SK-N-SH treated with all-trans-retinoic acid at 6 μM for 48 hours (cell line): ENCODE data around the gene IFNK.

Source experiments
- ATAC-seq: fragments of 200-7000 bp; cut with Tn5 transposase; 3 replicates; pipeline ENCODE4 v1.9.1; 2020; ENCODE audit warnings: mild to moderate bottlenecking, moderate library complexity
- ARNTL ChIP-seq: fragments of 450-650 bp; formaldehyde crosslinking; IDR thresholded peaks from 2 replicates; pipeline ENCODE4 v1.5.0; 2020; ENCODE audit warnings: low read depth, mild to moderate bottlenecking, moderate library complexity, borderline replicate concordance
- BACH2 ChIP-seq: fragments of 250-450 bp; sonication (Bioruptor Pico); IDR thresholded peaks from 2 replicates; pipeline ENCODE4 v1.9.0; 2021; ENCODE audit warnings: mild to moderate bottlenecking, borderline replicate concordance
- CSDC2 ChIP-seq: fragments of 250-450 bp; sonication (Bioruptor Pico); IDR thresholded peaks from 2 replicates; pipeline ENCODE4 v1.5.0; 2020; ENCODE audit warnings: mild to moderate bottlenecking, moderate library complexity
- CSRNP3 ChIP-seq: fragments of 250-450 bp; sonication (Bioruptor Pico); IDR thresholded peaks from 2 replicates; pipeline ENCODE4 v1.5.1; 2021; ENCODE audit warnings: mild to moderate bottlenecking, moderate library complexity
- ESRRG ChIP-seq: fragments of 250-450 bp; sonication (Bioruptor Pico); IDR thresholded peaks from 2 replicates; pipeline ENCODE4 v1.6.1; 2021; ENCODE audit warnings: mild to moderate bottlenecking
- GLIS3 ChIP-seq: fragments of 250-450 bp; sonication (Bioruptor Pico); IDR thresholded peaks from 2 replicates; pipeline ENCODE4 v1.5.0; 2020; ENCODE audit warnings: mild to moderate bottlenecking, moderate library complexity
- ISL1 ChIP-seq: fragments of 250-450 bp; sonication (Bioruptor Pico); IDR thresholded peaks from 2 replicates; pipeline ENCODE4 v2.1.2; 2022; ENCODE audit warnings: mild to moderate bottlenecking, moderate library complexity
- OSR1 ChIP-seq: fragments of 250-450 bp; sonication (Bioruptor Pico); IDR thresholded peaks from 2 replicates; pipeline ENCODE4 v1.8.0; 2022; ENCODE audit warnings: moderate library complexity, mild to moderate bottlenecking, inconsistent platforms
- PPARA ChIP-seq: fragments of 250-450 bp; sonication (Bioruptor Pico); IDR thresholded peaks from 2 replicates; pipeline ENCODE4 v1.5.0; 2020; ENCODE audit warnings: mild to moderate bottlenecking, borderline replicate concordance
- RARB ChIP-seq: fragments of 250-450 bp; sonication (Bioruptor Pico); IDR thresholded peaks from 2 replicates; pipeline ENCODE4 v1.8.0; 2021; ENCODE audit warnings: mild to moderate bottlenecking, moderate library complexity
- SNAI2 ChIP-seq: fragments of 250-450 bp; sonication (Bioruptor Pico); IDR thresholded peaks from 2 replicates; pipeline ENCODE4 v1.5.0; 2020; ENCODE audit warnings: mild to moderate bottlenecking, moderate library complexity
- TCF4 ChIP-seq: fragments of 250-450 bp; sonication (Bioruptor Pico); IDR thresholded peaks from 2 replicates; pipeline ENCODE4 v1.8.0; 2021; ENCODE audit warnings: mild to moderate bottlenecking, moderate library complexity, borderline replicate concordance
- TOX ChIP-seq: fragments of 250-450 bp; sonication (Bioruptor Pico); IDR thresholded peaks from 2 replicates; pipeline ENCODE4 v1.8.0; 2021; ENCODE audit warnings: mild to moderate bottlenecking, moderate library complexity, borderline replicate concordance
- ZC3H10 ChIP-seq: fragments of 250-450 bp; sonication (Bioruptor Pico); IDR thresholded peaks from 2 replicates; pipeline ENCODE4 v1.5.1; 2021; ENCODE audit warnings: mild to moderate bottlenecking, moderate library complexity
- ZFP30 ChIP-seq: fragments of 450-650 bp; formaldehyde crosslinking; IDR thresholded peaks from 2 replicates; pipeline ENCODE4 v1.5.0; 2022; ENCODE audit warnings: mild to moderate bottlenecking, moderate library complexity
- ZNF565 ChIP-seq: fragments of 450-650 bp; formaldehyde crosslinking; conservative IDR thresholded peaks from 2 replicates; pipeline ENCODE4 v1.5.0; 2020; ENCODE audit warnings: low read depth, mild to moderate bottlenecking, moderate library complexity
- ZNF70 ChIP-seq: fragments of 450-650 bp; formaldehyde crosslinking; IDR thresholded peaks from 2 replicates; pipeline ENCODE4 v1.5.0; 2020; ENCODE audit warnings: mild to moderate bottlenecking, moderate library complexity
- TF ChIP-seq, protein P1 (sequence below): fragments of 250-450 bp; sonication (Bioruptor Pico); IDR thresholded peaks from 2 replicates; pipeline ENCODE4 v1.5.0; 2020; ENCODE audit warnings: mild to moderate bottlenecking, moderate library complexity
- TF ChIP-seq, protein P2 (sequence below): fragments of 250-450 bp; sonication (Bioruptor Pico); IDR thresholded peaks from 2 replicates; pipeline ENCODE4 v1.8.0; 2021; ENCODE audit warnings: low read depth, mild to moderate bottlenecking, moderate library complexity, borderline replicate concordance
- TF ChIP-seq, protein P3 (sequence below): fragments of 250-450 bp; sonication (Bioruptor Pico); IDR thresholded peaks from 2 replicates; pipeline ENCODE4 v1.5.1; 2020; ENCODE audit warnings: low read depth, mild to moderate bottlenecking, moderate library complexity
- TF ChIP-seq, protein P4 (sequence below): fragments of 250-450 bp; sonication (Bioruptor Pico); IDR thresholded peaks from 2 replicates; pipeline ENCODE4 v1.8.0; 2020; ENCODE audit warnings: mild to moderate bottlenecking, moderate library complexity, borderline replicate concordance

Gene IFNK

DNA sequence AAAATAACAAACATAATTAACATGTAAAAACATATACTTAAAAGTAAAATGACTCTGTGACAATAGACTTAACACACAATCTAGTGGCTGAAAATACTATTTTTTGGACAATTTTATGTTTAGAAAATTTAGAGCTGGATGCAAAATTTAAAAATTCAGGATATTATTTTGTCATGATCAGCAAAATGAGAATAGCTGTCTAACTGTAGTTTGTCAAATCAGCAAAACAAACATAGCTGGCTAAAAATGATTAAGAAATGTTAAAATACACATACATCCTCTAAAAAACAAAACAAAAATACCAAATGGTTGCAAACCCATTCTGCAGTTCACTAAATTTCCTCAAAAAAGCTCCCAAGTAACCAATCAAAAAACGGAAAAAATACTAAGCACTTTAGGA lies 30.6 kb downstream of the IFNK start:
- no peak for TF ChIP-seq CSRNP3 (CRISPR knock-in tag)
- no peak for TF ChIP-seq SNAI2 (CRISPR knock-in tag)
- TF ChIP-seq RARB: no peak
- TF ChIP-seq ZNF565 (CRISPR knock-in tag): no peak
- no peak for TF ChIP-seq ZNF70 (CRISPR knock-in tag)
- TF ChIP-seq ARNTL (CRISPR knock-in tag): no peak
- TF ChIP-seq, protein P1, sequence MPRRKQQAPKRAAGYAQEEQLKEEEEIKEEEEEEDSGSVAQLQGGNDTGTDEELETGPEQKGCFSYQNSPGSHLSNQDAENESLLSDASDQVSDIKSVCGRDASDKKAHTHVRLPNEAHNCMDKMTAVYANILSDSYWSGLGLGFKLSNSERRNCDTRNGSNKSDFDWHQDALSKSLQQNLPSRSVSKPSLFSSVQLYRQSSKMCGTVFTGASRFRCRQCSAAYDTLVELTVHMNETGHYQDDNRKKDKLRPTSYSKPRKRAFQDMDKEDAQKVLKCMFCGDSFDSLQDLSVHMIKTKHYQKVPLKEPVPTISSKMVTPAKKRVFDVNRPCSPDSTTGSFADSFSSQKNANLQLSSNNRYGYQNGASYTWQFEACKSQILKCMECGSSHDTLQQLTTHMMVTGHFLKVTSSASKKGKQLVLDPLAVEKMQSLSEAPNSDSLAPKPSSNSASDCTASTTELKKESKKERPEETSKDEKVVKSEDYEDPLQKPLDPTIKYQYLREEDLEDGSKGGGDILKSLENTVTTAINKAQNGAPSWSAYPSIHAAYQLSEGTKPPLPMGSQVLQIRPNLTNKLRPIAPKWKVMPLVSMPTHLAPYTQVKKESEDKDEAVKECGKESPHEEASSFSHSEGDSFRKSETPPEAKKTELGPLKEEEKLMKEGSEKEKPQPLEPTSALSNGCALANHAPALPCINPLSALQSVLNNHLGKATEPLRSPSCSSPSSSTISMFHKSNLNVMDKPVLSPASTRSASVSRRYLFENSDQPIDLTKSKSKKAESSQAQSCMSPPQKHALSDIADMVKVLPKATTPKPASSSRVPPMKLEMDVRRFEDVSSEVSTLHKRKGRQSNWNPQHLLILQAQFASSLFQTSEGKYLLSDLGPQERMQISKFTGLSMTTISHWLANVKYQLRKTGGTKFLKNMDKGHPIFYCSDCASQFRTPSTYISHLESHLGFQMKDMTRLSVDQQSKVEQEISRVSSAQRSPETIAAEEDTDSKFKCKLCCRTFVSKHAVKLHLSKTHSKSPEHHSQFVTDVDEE (CRISPR knock-in tag): no peak
- TF ChIP-seq, protein P2, sequence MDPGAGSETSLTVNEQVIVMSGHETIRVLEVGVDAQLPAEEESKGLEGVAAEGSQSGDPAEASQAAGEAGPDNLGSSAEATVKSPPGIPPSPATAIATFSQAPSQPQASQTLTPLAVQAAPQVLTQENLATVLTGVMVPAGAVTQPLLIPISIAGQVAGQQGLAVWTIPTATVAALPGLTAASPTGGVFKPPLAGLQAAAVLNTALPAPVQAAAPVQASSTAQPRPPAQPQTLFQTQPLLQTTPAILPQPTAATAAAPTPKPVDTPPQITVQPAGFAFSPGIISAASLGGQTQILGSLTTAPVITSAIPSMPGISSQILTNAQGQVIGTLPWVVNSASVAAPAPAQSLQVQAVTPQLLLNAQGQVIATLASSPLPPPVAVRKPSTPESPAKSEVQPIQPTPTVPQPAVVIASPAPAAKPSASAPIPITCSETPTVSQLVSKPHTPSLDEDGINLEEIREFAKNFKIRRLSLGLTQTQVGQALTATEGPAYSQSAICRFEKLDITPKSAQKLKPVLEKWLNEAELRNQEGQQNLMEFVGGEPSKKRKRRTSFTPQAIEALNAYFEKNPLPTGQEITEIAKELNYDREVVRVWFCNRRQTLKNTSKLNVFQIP (CRISPR knock-in tag): no peak
- no peak for TF ChIP-seq ZFP30
- TF ChIP-seq PPARA (CRISPR knock-in tag): no peak
- no peak for TF ChIP-seq CSDC2 (CRISPR knock-in tag)
- no peak for TF ChIP-seq GLIS3 (CRISPR knock-in tag)
- TF ChIP-seq OSR1: no peak
- TF ChIP-seq, protein P3, sequence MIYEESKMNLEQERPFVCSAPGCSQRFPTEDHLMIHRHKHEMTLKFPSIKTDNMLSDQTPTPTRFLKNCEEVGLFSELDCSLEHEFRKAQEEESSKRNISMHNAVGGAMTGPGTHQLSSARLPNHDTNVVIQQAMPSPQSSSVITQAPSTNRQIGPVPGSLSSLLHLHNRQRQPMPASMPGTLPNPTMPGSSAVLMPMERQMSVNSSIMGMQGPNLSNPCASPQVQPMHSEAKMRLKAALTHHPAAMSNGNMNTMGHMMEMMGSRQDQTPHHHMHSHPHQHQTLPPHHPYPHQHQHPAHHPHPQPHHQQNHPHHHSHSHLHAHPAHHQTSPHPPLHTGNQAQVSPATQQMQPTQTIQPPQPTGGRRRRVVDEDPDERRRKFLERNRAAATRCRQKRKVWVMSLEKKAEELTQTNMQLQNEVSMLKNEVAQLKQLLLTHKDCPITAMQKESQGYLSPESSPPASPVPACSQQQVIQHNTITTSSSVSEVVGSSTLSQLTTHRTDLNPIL (CRISPR knock-in tag): no peak
- no peak for TF ChIP-seq ESRRG (CRISPR knock-in tag)
- TF ChIP-seq, all 23 proteins: peak for 0
- ATAC-seq: no peak

DNA sequence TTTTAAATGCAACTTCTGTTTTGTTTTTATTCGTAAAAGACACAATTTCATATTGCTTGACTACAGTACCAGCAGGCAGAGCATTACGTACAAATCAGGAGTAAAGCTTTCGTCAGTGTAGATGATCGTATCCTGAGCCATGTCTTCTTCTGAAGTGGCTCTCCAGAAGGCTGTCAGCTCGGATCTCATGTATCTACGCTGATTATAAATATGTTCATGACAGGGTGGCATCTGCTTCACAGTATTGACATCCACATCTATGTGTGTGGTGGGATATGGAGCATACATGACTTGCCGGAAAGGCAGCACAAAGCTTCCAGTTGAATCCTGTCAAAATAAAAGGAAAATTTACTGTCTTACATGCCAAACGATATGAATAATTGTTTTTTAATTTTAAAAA lies 32.4 kb downstream of the IFNK start:
- no peak for ATAC-seq

More for the DNA sequence above, 32.4 kb downstream of the IFNK start:
- TF ChIP-seq, protein P1 (CRISPR knock-in tag): no peak
- TF ChIP-seq ESRRG (CRISPR knock-in tag) (no peak), ZNF70 (CRISPR knock-in tag) (no peak), GLIS3 (CRISPR knock-in tag) (no peak), ARNTL (CRISPR knock-in tag) (no peak), ISL1 (CRISPR knock-in tag) (no peak), CSDC2 (CRISPR knock-in tag) (no peak), PPARA (CRISPR knock-in tag) (no peak), BACH2 (CRISPR knock-in tag) (no peak), ZC3H10 (CRISPR knock-in tag) (no peak), TCF4 (no peak), ZFP30 (no peak), CSRNP3 (CRISPR knock-in tag) (no peak), RARB (no peak), TOX (CRISPR knock-in tag) (no peak), ZNF565 (CRISPR knock-in tag) (no peak)
- TF ChIP-seq, protein P4, sequence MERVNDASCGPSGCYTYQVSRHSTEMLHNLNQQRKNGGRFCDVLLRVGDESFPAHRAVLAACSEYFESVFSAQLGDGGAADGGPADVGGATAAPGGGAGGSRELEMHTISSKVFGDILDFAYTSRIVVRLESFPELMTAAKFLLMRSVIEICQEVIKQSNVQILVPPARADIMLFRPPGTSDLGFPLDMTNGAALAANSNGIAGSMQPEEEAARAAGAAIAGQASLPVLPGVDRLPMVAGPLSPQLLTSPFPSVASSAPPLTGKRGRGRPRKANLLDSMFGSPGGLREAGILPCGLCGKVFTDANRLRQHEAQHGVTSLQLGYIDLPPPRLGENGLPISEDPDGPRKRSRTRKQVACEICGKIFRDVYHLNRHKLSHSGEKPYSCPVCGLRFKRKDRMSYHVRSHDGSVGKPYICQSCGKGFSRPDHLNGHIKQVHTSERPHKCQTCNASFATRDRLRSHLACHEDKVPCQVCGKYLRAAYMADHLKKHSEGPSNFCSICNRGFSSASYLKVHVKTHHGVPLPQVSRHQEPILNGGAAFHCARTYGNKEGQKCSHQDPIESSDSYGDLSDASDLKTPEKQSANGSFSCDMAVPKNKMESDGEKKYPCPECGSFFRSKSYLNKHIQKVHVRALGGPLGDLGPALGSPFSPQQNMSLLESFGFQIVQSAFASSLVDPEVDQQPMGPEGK (CRISPR knock-in tag): no peak
- TF ChIP-seq, protein P2 (CRISPR knock-in tag): no peak
- TF ChIP-seq, protein P3 (CRISPR knock-in tag): no peak
